GM12878 (cell line): ENCODE data around the gene EME2.
A peak's percentile ranks its signal among the peaks of the same experiment; 100 is the strongest.

ENCODE experiments used
- CREB1 ChIP-seq: IDR thresholded peaks from 2 replicates; pipeline ENCODE4 v1.6.1; 2012; ENCODE audit warnings: low read depth, mild to moderate bottlenecking, inconsistent platforms
- CTCF ChIP-seq, 3 experiments: IDR thresholded peaks in 2 of 3; conservative IDR thresholded peaks in 1 of 3; 2 replicates each; pipeline ENCODE4 v1.5.1; 2011; ENCODE audit warnings: low read depth in 3 of 3, low read length in 3 of 3, mild to moderate bottlenecking in 3 of 3, control low read depth in 2 of 3, moderate library complexity in 2 of 3, inconsistent platforms in 1 of 3, mixed read lengths in 1 of 3; ENCODE audit not compliant: control insufficient read depth in 2 of 3, insufficient read depth in 1 of 3; ENCODE audit errors: extremely low read depth in 1 of 3
- CUX1 ChIP-seq: IDR thresholded peaks from 2 replicates; pipeline ENCODE4 v1.6.1; 2012; ENCODE audit warnings: improper control_type of control experiment, low read depth, low read length; ENCODE audit not compliant: insufficient replicate concordance
- EZH2 ChIP-seq: IDR thresholded peaks from 2 replicates; pipeline ENCODE4 v1.6.1; 2012; ENCODE audit warnings: low read depth, mild to moderate bottlenecking, control low read depth, inconsistent platforms, low read length, borderline replicate concordance; ENCODE audit not compliant: control insufficient read depth
- MEF2A ChIP-seq: IDR thresholded peaks from 2 replicates; pipeline ENCODE4 v1.6.1; 2011; ENCODE audit warnings: low read depth, mild to moderate bottlenecking, low read length, moderate library complexity; ENCODE audit not compliant: insufficient read depth
- NRF1 ChIP-seq: conservative IDR thresholded peaks from 2 replicates; pipeline ENCODE4 v1.6.1; 2011; ENCODE audit warnings: mild to moderate bottlenecking, low read depth, low read length, improper control_type of control experiment
- PBX3 ChIP-seq: IDR thresholded peaks from 2 replicates; pipeline ENCODE4 v1.6.1; 2011; ENCODE audit warnings: mild to moderate bottlenecking, low read depth, low read length, moderate library complexity; ENCODE audit not compliant: insufficient replicate concordance
- POLR2A ChIP-seq: IDR thresholded peaks from 2 replicates; pipeline ENCODE4 v1.6.1; 2011; ENCODE audit warnings: low read depth, mild to moderate bottlenecking, low read length
- SMC3 ChIP-seq: IDR thresholded peaks from 2 replicates; pipeline ENCODE4 v1.6.1; 2011; ENCODE audit warnings: low read length, improper control_type of control experiment, borderline replicate concordance
- TAF1 ChIP-seq: IDR thresholded peaks from 2 replicates; pipeline ENCODE4 v1.6.1; 2011; ENCODE audit warnings: mild to moderate bottlenecking, low read depth, low read length, borderline replicate concordance

- TF ChIP-seq TAF1 (no peak), MEF2A (no peak), CTCF (IDR thresholded peaks at IDR 0.05 in 2 of 3, conservative IDR thresholded peaks at IDR 0.05 in 1 of 3; ENCODE audit: control insufficient read depth in 2 of 3, extremely low read depth in 1 of 3, insufficient read depth in 1 of 3, low read depth in 3 of 3, low read length in 3 of 3) (no peak), EZH2 (no peak), CREB1 (no peak), POLR2A (0 out of 2 replicates have a peak, but pooled peaks have one; percentile 21), PBX3 (no peak), SMC3 (no peak), NRF1 (no peak), CUX1 (no peak)
These were observed 29.0 kb upstream of the EME2 start for GRCh38 chr16:1743376-1744337.
